Astrocyte (in vitro differentiated cells and primary cell): Measurements from ENCODE around the gene ARHGAP4. TPM values are rescaled to one million over a fixed set of nuclear protein-coding genes. Genes with fewer than 3 reads are reported as not detected.

Source experiments
- DNase-seq: peaks from one replicate; pipeline ENCODE4 v3.0.0-alpha.2; 2010; ENCODE audit warnings: low read depth
- FAIRE-seq: peaks from 2 replicates; lab custom pipeline; 2011; peaks lifted over from hg19 to GRCh38; lab: Jason Lieb, UNC
- H2AFZ ChIP-seq: 2 replicates; pipeline ENCODE4 v1.6.0; 2012; ENCODE audit warnings: low read depth, low read length, inconsistent platforms
- H3K27ac ChIP-seq: 2 replicates; pipeline ENCODE4 v1.5.1; 2011; ENCODE audit warnings: low read depth, low read length, inconsistent platforms
- H3K27me3 ChIP-seq: 2 replicates; pipeline ENCODE4 v1.6.0; 2011; ENCODE audit warnings: low read length, inconsistent platforms; ENCODE audit not compliant: insufficient read depth
- H3K36me3 ChIP-seq: 2 replicates; pipeline ENCODE4 v1.5.1; 2011; ENCODE audit warnings: low read length, inconsistent platforms; ENCODE audit not compliant: insufficient read depth
- H3K4me1 ChIP-seq: 2 replicates; pipeline ENCODE4 v1.5.1; 2011; ENCODE audit warnings: low read length, inconsistent platforms; ENCODE audit not compliant: insufficient read depth
- H3K4me2 ChIP-seq: 2 replicates; pipeline ENCODE4 v1.6.0; 2012; ENCODE audit warnings: low read length, inconsistent platforms
- H3K4me3 ChIP-seq: 2 replicates; pipeline ENCODE4 v1.5.1; 2011; ENCODE audit warnings: low read depth, mild to moderate bottlenecking, low read length, inconsistent platforms; ENCODE audit not compliant: insufficient read depth
- H3K79me2 ChIP-seq: 2 replicates; pipeline ENCODE4 v1.6.0; 2012; ENCODE audit warnings: mild to moderate bottlenecking, low read length, inconsistent platforms; ENCODE audit not compliant: insufficient read depth
- H3K9ac ChIP-seq: 2 replicates; pipeline ENCODE4 v1.6.0; 2012; ENCODE audit warnings: mild to moderate bottlenecking, low read length, inconsistent platforms
- H3K9me3 ChIP-seq: 2 replicates; pipeline ENCODE4 v1.5.1; 2012; ENCODE audit warnings: low read depth, mild to moderate bottlenecking, low read length, inconsistent platforms; ENCODE audit not compliant: insufficient read depth
- H4K20me1 ChIP-seq: 2 replicates; pipeline ENCODE4 v1.6.0; 2012; ENCODE audit warnings: low read length, inconsistent platforms; ENCODE audit not compliant: insufficient read depth
- H3K27ac Mint-ChIP-seq: one replicate; pipeline ENCODE4 v1.8.0; 2021; ENCODE audit warnings: mild to moderate bottlenecking, mixed read lengths; ENCODE audit not compliant: unreplicated experiment
- H3K27me3 Mint-ChIP-seq: one replicate; pipeline ENCODE4 v1.8.0; 2021; ENCODE audit warnings: low read depth, mixed read lengths; ENCODE audit not compliant: unreplicated experiment
- H3K36me3 Mint-ChIP-seq: one replicate; pipeline ENCODE4 v1.8.0; 2021; ENCODE audit warnings: low read depth, mixed read lengths; ENCODE audit not compliant: unreplicated experiment
- H3K4me1 Mint-ChIP-seq: one replicate; pipeline ENCODE4 v1.8.0; 2021; ENCODE audit warnings: low read depth, mixed read lengths; ENCODE audit not compliant: unreplicated experiment
- H3K4me3 Mint-ChIP-seq: one replicate; pipeline ENCODE4 v1.8.0; 2021; ENCODE audit warnings: mild to moderate bottlenecking, moderate library complexity, mixed read lengths; ENCODE audit not compliant: unreplicated experiment
- H3K9me3 Mint-ChIP-seq: one replicate; pipeline ENCODE4 v1.8.0; 2021; ENCODE audit warnings: mild to moderate bottlenecking, mixed read lengths; ENCODE audit not compliant: unreplicated experiment
- EZH2 ChIP-seq: IDR thresholded peaks from 2 replicates; pipeline ENCODE4 v1.6.1; 2012; ENCODE audit warnings: mild to moderate bottlenecking, low read length, inconsistent platforms; ENCODE audit not compliant: insufficient read depth
- total RNA-seq: library from RNA; stranded (reverse); gene quantifications from 2 replicates; pipeline ENCODE4 v1.2.1, GENCODE V29; 2021
- TF ChIP-seq, protein P1 (sequence below): IDR thresholded peaks from 2 replicates; pipeline ENCODE4 v1.5.1; 2011; ENCODE audit warnings: low read depth, mild to moderate bottlenecking, inconsistent platforms, low read length, moderate library complexity; ENCODE audit not compliant: insufficient read depth

The ARHGAP4 gene
- total RNA-seq, 1 donor from 2014 or later, result 3.9 TPM

DNA sequence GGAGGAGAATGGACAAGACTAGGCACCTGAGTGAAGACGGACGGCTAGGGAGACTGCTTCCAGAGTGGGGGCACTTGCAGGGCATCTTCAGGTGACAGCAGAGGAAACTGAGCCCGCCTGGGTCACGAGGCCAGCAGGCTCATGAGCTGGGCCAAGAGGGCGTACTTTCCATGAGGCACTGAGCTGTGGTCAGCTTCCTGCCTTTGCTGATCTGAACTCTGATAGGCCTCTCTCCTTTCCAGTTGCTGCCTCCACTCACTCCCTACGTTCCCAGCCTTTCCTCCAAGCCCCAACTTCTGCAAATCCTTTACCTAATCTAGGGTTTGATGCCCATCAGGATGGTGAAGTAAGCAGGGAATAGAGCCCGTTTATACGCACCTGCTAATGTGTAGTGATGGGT lies 38.7 kb downstream of the ARHGAP4 start:
- peaks cover 1% of the 10 kb centered on the region for H3K4me1 ChIP-seq
- Mint-ChIP-seq H3K27me3 (peaks cover 4% of the 10 kb centered on the region), H3K4me1 (peaks cover 3% of the 10 kb centered on the region), H3K4me3 (no peak overlapping the region), H3K27ac (no peak overlapping the region), H3K36me3 (no peaks in the 10 kb centered on the region), H3K9me3 (peaks cover 3% of the 10 kb centered on the region)
- FAIRE-seq (peak; percentile 64), DNase-seq (no peak)
- H3K36me3 ChIP-seq, result no peaks in the 10 kb centered on the region
- H4K20me1 ChIP-seq, result no peaks in the 10 kb centered on the region
- no peaks in the 10 kb centered on the region for H3K9me3 ChIP-seq
- H3K79me2 ChIP-seq, result no peaks in the 10 kb centered on the region
- no peak overlapping the region for H3K4me3 ChIP-seq
- TF ChIP-seq, protein P1, sequence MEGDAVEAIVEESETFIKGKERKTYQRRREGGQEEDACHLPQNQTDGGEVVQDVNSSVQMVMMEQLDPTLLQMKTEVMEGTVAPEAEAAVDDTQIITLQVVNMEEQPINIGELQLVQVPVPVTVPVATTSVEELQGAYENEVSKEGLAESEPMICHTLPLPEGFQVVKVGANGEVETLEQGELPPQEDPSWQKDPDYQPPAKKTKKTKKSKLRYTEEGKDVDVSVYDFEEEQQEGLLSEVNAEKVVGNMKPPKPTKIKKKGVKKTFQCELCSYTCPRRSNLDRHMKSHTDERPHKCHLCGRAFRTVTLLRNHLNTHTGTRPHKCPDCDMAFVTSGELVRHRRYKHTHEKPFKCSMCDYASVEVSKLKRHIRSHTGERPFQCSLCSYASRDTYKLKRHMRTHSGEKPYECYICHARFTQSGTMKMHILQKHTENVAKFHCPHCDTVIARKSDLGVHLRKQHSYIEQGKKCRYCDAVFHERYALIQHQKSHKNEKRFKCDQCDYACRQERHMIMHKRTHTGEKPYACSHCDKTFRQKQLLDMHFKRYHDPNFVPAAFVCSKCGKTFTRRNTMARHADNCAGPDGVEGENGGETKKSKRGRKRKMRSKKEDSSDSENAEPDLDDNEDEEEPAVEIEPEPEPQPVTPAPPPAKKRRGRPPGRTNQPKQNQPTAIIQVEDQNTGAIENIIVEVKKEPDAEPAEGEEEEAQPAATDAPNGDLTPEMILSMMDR, result no peak
- TF ChIP-seq EZH2, result no peak
- H3K9ac ChIP-seq, result no peak overlapping the region
- H2AFZ ChIP-seq, result no peak overlapping the region
- peaks cover 12% of the 10 kb centered on the region for H3K27me3 ChIP-seq
- no peak overlapping the region for H3K27ac ChIP-seq
- H3K4me2 ChIP-seq, result no peak overlapping the region

DNA sequence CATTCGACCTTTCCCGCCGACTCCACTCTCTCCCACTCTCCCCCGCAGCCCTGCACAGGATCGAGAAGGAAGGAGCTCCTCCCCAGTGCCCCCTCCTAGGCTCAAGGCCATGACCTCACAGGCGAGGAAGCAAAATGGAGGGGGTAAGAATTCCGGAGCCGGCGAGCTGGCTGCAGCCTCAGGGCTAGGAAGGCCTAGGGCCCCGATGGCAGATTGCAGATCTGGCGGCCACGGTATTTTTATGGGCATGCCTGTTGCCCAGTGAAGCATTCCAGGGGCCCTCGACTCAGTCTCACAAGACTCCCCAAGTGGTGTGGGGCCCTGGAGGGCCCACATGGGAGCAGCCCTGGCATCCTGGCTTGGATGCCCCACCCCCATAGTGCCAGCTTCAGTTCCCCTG lies 39.1 kb downstream of the ARHGAP4 start:
- no peak overlapping the region for H3K4me3 ChIP-seq
- no peak overlapping the region for H3K4me3 Mint-ChIP-seq
- no peak for TF ChIP-seq EZH2
- TF ChIP-seq, protein P1, result no peak
- H3K9ac ChIP-seq, result no peak overlapping the region
- DNase-seq (no peak), FAIRE-seq (no peak)
- peaks cover 3% of the 10 kb centered on the region for H3K9me3 Mint-ChIP-seq
- no peaks in the 10 kb centered on the region for H3K36me3 Mint-ChIP-seq
- H2AFZ ChIP-seq, result no peak overlapping the region
- H3K27ac Mint-ChIP-seq, result no peak overlapping the region
- no peaks in the 10 kb centered on the region for H3K36me3 ChIP-seq
- H3K27me3 ChIP-seq, result peaks cover 12% of the 10 kb centered on the region
- peaks cover 4% of the 10 kb centered on the region for H3K27me3 Mint-ChIP-seq
- H3K4me1 ChIP-seq, result peaks cover 5% of the 10 kb centered on the region
- peaks cover 1% of the 10 kb centered on the region for H3K4me1 Mint-ChIP-seq
- H3K4me2 ChIP-seq, result no peak overlapping the region
- no peaks in the 10 kb centered on the region for H4K20me1 ChIP-seq
- H3K79me2 ChIP-seq, result no peaks in the 10 kb centered on the region
- H3K9me3 ChIP-seq, result no peaks in the 10 kb centered on the region
- no peak overlapping the region for H3K27ac ChIP-seq

DNA sequence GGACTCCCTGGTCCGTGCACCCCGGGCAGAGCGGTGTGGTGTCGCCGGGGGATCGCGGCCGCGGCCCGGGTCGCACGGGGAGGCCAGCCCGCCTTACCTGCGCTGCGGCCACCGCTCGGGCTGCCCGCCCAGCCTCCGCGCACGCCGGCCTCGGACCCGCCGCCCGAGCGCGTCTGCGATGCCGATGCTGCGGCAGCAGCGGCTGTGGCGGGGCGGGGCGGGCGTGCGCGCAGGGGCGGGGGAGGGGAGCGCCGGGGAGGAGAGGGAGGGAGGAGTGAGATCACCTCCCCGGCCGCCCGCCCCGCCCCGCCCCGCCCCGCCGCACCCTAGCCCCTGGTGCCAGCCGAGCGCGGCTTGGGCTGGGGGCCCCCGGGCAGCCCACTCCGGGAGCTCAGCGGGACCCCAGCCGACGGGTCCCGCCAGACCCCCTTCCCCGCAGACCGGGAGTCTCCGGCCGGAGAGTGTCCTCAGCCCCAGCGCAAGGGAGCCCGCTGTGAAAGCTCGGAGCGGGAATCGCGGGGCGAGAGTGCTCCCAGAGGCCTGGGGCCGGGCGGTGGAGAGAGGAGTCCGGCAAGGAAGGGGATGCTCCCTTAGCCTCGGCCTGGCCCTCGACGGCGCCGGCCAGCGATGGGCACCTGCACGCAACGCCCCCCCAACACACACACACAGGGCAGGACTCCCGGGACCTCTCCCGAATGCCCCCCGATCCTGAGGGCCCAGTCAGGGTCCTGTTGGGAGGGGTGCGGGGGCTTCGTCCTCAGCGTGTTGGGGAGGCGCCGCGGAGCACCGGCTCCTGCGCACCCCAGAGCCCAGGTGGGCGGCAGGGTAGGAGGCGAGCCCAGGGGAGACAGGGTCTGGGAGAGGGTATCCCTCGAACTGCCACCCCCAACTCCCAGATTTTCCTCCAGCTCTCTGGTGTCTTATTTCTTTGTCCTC lies 39.8 kb downstream of the ARHGAP4 start, which contains the start of gene L1CAM:
TSS of gene L1CAM (minus strand) at position 206 of the 936 bp plus-strand sequence. CDS start 10,337 bp downstream, outside the sequence.
- H3K9me3 Mint-ChIP-seq, result peaks cover 3% of the 10 kb centered on the region
- peak within 1 kb of the TSS; percentile 81 for H3K4me3 Mint-ChIP-seq
- no peak within 1 kb of the TSS for H3K4me2 ChIP-seq
- no peak within 1 kb of the TSS for H2AFZ ChIP-seq
- FAIRE-seq, result no peak
- peaks cover 1% of the 10 kb centered on the region for H3K4me1 Mint-ChIP-seq
- no peak within 1 kb of the TSS for H3K27ac ChIP-seq
- no peaks in the 10 kb centered on the region for H4K20me1 ChIP-seq
- no peak within 1 kb of the TSS for H3K4me3 ChIP-seq
- H3K27ac Mint-ChIP-seq, result no peak within 1 kb of the TSS
- no peak for DNase-seq
- no peaks in the 10 kb centered on the region for H3K79me2 ChIP-seq
- H3K27me3 Mint-ChIP-seq, result peaks cover 4% of the 10 kb centered on the region
- H3K4me1 ChIP-seq, result peaks cover 5% of the 10 kb centered on the region
- H3K36me3 Mint-ChIP-seq, result no peaks in the 10 kb centered on the region
- no peak within 1 kb of the TSS for H3K9ac ChIP-seq
- no peaks in the 10 kb centered on the region for H3K9me3 ChIP-seq
- H3K27me3 ChIP-seq, result peaks cover 12% of the 10 kb centered on the region
- TF ChIP-seq, protein P1, result no peak
- TF ChIP-seq EZH2, result peak; percentile 65
- H3K36me3 ChIP-seq, result no peaks in the 10 kb centered on the region
